Ovary (tissue), 3 donors: ENCODE data around the gene MAP3K7.

Source experiments
- CTCF ChIP-seq, 3 donors: fragments of 450-650 bp in 2 of 3; fragments of 200-600 bp in 1 of 3; IDR thresholded peaks; one replicate each; pipeline versions ENCODE4 v1.5.1 to v1.8.0; 2016 to 2022; ENCODE audit warnings: antibody characterized with exemption in 3 of 3, mild to moderate bottlenecking in 1 of 3
- POLR2A ChIP-seq: fragments of 450-650 bp; IDR thresholded peaks from one replicate; pipeline ENCODE4 v1.6.1; 2017; ENCODE audit warnings: antibody characterized with exemption, mild to moderate bottlenecking, moderate library complexity
- donor health status: DM: no; HTN: no; CAD: no.

GRCh38 chr6:90533615-90534336, 53.1 kb downstream of the MAP3K7 start:
- no peak for TF ChIP-seq CTCF (IDR thresholded peaks at IDR 0.05)
- no peak for TF ChIP-seq POLR2A
